Suppressor macrophage treated with lipopolysaccharide for 4 hours (primary cell): ENCODE data around the gene SON.
"Not testable (repeated sequence)": the region's sequence is repeated elsewhere in the genome, so short reads cannot be mapped to it uniquely, and the experiment has no call there.

Experiments
- DNase-seq: peaks from one replicate; pipeline ENCODE4 v3.0.0-alpha.2; 2020

SON gene

GRCh38 chr21:33578959-33579542, 36.2 kb downstream of the SON start:
- peak; percentile 16 for DNase-seq

GRCh38 chr21:33584455-33584854, 41.6 kb downstream of the SON start:
- DNase-seq, result no peak

DNA sequence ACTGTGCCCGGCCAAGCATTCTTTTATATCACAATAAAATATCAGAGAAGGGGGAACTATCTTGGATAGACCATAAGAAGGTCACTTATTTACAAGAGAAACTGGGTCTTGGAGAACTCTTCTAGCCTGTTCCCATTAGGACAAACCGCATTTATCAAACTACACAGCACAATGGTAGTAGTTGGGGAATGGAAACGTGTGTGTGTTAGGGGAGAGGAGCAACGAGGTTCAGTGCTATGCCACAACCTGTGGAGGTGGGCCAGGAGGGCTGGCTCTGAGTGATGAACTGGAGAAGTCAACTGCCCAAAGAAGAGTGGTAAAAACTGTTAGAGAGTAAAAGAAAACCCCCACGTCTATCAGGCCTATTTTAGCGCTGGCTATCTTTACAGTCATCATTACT, 44.1 kb downstream of the SON start:
- no peak for DNase-seq

DNA sequence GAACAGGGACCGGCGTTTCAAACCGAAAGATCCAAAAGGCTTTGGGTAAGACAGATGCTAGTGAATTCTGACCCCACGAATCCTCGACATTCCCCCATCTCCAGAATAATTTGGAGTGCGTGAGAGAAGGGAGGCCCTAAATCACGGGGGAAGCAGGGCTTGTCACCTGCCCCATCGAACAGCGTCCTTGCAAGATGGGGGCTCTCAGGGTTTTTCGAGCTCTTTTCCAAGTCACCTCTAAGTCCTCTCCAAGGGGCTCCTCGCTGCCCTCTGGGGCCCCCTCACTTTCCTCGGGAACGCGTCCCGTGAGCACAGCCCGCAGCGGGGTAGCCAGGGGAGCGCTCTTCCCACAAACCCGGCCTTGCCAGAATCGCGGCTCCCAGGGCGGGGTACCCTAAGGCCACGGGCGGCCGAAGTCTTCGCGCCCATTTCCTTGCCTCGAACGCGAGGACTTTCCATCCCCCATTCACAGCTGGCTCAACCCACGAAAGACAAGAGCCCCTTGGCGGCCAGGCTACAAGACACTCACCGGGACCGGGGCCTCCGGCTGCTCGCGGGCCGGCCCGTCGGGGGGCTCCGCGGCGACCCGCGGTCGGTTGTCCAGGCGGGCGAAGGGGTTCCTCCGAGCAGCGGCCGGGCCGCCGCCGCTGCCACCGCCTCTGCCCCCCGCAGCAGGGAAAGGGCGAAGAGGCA, 45.1 kb downstream of the SON start:
- peak; percentile 32 for DNase-seq

- peak; percentile 96 for DNase-seq
Measured at GRCh38 chr21:33588485-33589335, 45.9 kb downstream of the SON start, which contains the start of gene DONSON. TSS of gene DONSON (minus strand) at chr21:33588684. CDS start at chr21:33588641, 43 bp downstream.

- no peak for DNase-seq
Measured at GRCh38 chr21:33598051-33598450, 55.2 kb downstream of the SON start.

- no peak for DNase-seq
Measured at GRCh38 chr21:33608559-33608958, 65.7 kb downstream of the SON start.

GRCh38 chr21:33611006-33611744, 68.3 kb downstream of the SON start:
- DNase-seq, result no peak

- DNase-seq, result not testable (repeated sequence)
Measured at GRCh38 chr21:33617565-33617964, 74.7 kb downstream of the SON start.

- DNase-seq, result no peak
Measured at GRCh38 chr21:33618407-33618806, 75.6 kb downstream of the SON start.

- DNase-seq, result peak; percentile 34
Measured at GRCh38 chr21:33619726-33620125, 76.9 kb downstream of the SON start.

DNA sequence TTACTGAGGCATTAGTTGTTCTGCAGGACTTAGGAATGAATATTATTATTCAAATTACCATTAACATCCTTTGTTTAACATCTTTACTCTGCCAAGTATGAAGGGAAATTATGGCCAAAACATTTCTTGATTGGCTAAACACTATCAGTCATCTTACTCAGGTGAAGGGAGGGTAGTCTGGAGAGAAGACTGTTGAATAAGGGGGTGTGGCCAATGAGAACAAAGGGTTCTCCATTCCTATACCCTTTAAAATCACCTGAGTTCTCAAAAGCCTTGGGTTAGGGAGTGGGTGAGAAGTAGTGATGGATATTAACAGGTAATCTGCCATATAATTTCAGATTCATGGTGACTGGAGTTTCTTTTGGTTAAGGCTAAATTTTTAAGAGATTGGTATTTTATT, 79.4 kb downstream of the SON start:
- DNase-seq, result no peak

- DNase-seq, result not testable (repeated sequence)
Measured at GRCh38 chr21:33626151-33626550, 83.3 kb downstream of the SON start.
